ENCODE results near the gene RSPO1.

DNA sequence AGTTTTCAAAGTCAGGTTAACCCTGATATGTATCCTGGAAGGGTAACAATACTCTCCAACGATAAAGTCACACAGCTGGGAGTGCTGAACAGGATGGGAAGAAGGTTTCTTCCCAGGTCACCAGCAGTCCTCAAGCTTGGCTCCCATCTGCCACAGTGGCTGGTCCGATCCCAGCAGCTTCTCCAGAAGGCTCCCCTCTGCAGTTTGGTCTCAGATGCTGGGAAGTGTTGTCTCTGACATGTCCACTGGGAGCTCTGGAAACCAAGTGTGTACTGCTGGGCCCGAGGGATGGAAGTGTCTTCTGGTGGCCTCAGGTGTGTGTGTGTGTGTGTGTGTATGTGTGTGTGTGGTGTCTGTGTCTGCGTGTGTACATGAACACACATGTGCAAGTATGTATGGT is 22.5 kb downstream of the RSPO1 start:
- TF ChIP-seq, protein P1, sequence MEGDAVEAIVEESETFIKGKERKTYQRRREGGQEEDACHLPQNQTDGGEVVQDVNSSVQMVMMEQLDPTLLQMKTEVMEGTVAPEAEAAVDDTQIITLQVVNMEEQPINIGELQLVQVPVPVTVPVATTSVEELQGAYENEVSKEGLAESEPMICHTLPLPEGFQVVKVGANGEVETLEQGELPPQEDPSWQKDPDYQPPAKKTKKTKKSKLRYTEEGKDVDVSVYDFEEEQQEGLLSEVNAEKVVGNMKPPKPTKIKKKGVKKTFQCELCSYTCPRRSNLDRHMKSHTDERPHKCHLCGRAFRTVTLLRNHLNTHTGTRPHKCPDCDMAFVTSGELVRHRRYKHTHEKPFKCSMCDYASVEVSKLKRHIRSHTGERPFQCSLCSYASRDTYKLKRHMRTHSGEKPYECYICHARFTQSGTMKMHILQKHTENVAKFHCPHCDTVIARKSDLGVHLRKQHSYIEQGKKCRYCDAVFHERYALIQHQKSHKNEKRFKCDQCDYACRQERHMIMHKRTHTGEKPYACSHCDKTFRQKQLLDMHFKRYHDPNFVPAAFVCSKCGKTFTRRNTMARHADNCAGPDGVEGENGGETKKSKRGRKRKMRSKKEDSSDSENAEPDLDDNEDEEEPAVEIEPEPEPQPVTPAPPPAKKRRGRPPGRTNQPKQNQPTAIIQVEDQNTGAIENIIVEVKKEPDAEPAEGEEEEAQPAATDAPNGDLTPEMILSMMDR (IDR thresholded peaks at IDR 0.05; ENCODE audit: insufficient read depth, low read depth, low read length), result no peak
- TF ChIP-seq EZH2 (IDR thresholded peaks at IDR 0.05; ENCODE audit: insufficient read depth, low read length), result no peak

All from astrocyte (in vitro differentiated cells and primary cell).